Cardiac fibroblast (primary cell): ENCODE measurements around the gene WFDC6.
"Not testable (repeated sequence)": the region's sequence is repeated elsewhere in the genome, so short reads cannot be mapped to it uniquely, and the experiment has no call there.

Source experiments
- DNase-seq, 2 donors: peaks; one replicate each; pipeline versions ENCODE4 v3.0.0 to v3.0.0-alpha.2; 2010; ENCODE audit warnings: low read depth in 2 of 2
- H3K4me3 ChIP-seq, 2 donors: replicated peaks in 1 of 2; 1 replicate in 1 of 2; 2 replicates in 1 of 2; pipeline ENCODE4 v1.5.1; 2011; ENCODE audit warnings: low read depth in 2 of 2, low read length in 2 of 2, mild to moderate bottlenecking in 2 of 2, moderate library complexity in 1 of 2
- CTCF ChIP-seq: IDR thresholded peaks from one replicate; pipeline ENCODE4 v1.5.1; 2011; ENCODE audit warnings: low read depth, mild to moderate bottlenecking, low read length, inconsistent platforms

WFDC6 gene

GRCh38 chr20:45539382-45539781 lies at the start of gene WFDC6:
Gene WFDC6 (minus strand): TSS chr20:45539482. CDS start chr20:45539407, 75 bp downstream.
- H3K4me3 ChIP-seq, result no peak within 1 kb of the TSS
- DNase-seq, result no peak
- TF ChIP-seq CTCF, result no peak

GRCh38 chr20:45588800-45589199 lies 49.5 kb upstream of the WFDC6 start:
- no peak for TF ChIP-seq CTCF
- no peak overlapping the region for H3K4me3 ChIP-seq

DNA sequence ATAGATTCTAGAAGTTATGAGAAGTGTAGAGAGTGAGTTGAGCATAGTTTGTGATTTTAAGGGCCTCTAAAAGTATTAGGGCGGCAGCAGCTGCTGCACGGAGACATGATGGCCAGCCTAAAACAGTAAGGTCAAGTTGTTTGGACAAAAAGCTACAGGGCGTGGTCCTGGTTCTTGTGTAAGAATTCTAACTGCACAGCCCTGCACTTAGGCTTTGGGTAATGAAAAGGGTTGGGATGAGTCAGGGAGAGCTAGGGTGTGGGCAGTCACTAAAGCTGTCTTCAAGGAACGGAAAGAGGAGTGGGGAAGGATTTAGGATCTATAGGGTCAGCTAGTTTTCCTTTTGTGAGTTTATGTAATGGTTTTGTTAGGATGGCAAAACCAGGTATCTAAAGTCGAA lies 46.7 kb upstream of the WFDC6 start:
- DNase-seq, H3K4me3 ChIP-seq: not testable (repeated sequence)

More at GRCh38 chr20:45588800-45589199, 49.5 kb upstream of the WFDC6 start:
- peak in 1 of 2 donors; percentile 7 for DNase-seq

- H3K4me3 ChIP-seq, DNase-seq: not testable (repeated sequence)
These were observed 45.0 kb upstream of the WFDC6 start for GRCh38 chr20:45584294-45584693.

GRCh38 chr20:45583502-45583901 lies 44.2 kb upstream of the WFDC6 start:
- DNase-seq, result no peak
- no peak for TF ChIP-seq CTCF
- no peak overlapping the region for H3K4me3 ChIP-seq

GRCh38 chr20:45581702-45582101 lies 42.4 kb upstream of the WFDC6 start:
- no peak for TF ChIP-seq CTCF
- peak in 1 of 2 donors; percentile 3 for DNase-seq
- no peak overlapping the region for H3K4me3 ChIP-seq

GRCh38 chr20:45579184-45579583 lies 39.9 kb upstream of the WFDC6 start, which contains the start of gene WFDC8:
Gene WFDC8 (minus strand): TSS chr20:45579284. CDS start chr20:45579247, 37 bp downstream.
- H3K4me3 ChIP-seq, result no peak within 1 kb of the TSS
- no peak for TF ChIP-seq CTCF
- no peak for DNase-seq

DNA sequence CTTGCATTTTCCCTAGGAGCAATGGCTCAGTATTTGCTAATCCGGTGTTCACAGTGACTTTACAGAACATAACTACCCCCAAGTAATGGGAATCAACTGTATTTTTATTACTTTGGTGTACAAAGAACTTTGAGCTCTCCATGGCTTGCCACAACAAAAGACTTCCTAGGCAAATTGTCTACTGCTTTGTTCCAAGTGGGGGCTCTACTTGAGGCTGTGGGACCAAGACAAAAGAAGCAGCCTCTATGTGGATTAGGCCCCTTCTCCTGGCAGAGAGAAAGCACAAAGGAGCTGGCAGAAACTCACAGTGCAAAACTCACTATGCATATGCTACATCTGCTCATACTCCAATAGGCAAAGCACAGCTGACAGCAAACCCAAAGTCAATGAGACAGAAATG lies 38.9 kb upstream of the WFDC6 start:
- H3K4me3 ChIP-seq, result no peak overlapping the region
- TF ChIP-seq CTCF, result no peak
- DNase-seq, result no peak
